AG10803 (cell line): ENCODE results near the gene APOO.

Source experiments
- DNase-seq: peaks from one replicate; pipeline ENCODE4 v3.0.0; 2010; ENCODE audit warnings: low read depth
- H3K4me3 ChIP-seq: 2 replicates; pipeline ENCODE4 v1.5.1; 2011; ENCODE audit warnings: mild to moderate bottlenecking, low read length, control low read depth
- CTCF ChIP-seq: conservative IDR thresholded peaks from 2 replicates; pipeline ENCODE4 v1.5.1; 2011; ENCODE audit warnings: mild to moderate bottlenecking, low read length, control low read depth, inconsistent platforms

The APOO gene

GRCh38 chrX:23845351-23845817 lies 62.4 kb downstream of the APOO start:
- TF ChIP-seq CTCF, result no peak
- DNase-seq, result no peak
- no peak overlapping the region for H3K4me3 ChIP-seq

- H3K4me3 ChIP-seq, result no peak overlapping the region
- no peak for TF ChIP-seq CTCF
- peak; percentile 4 for DNase-seq
Measured at GRCh38 chrX:23844502-23845138, 63.1 kb downstream of the APOO start.

- no peak overlapping the region for H3K4me3 ChIP-seq
- no peak for TF ChIP-seq CTCF
- DNase-seq, result no peak
Measured at GRCh38 chrX:23841847-23842522, 65.8 kb downstream of the APOO start.

GRCh38 chrX:23840674-23841073 lies 67.1 kb downstream of the APOO start:
- DNase-seq, result no peak

GRCh38 chrX:23838953-23839352 lies 68.8 kb downstream of the APOO start:
- no peak for TF ChIP-seq CTCF
- no peak for DNase-seq
- no peak overlapping the region for H3K4me3 ChIP-seq

More at GRCh38 chrX:23840674-23841073, 67.1 kb downstream of the APOO start:
- no peak overlapping the region for H3K4me3 ChIP-seq
- no peak for TF ChIP-seq CTCF

GRCh38 chrX:23832721-23833120 lies 75.0 kb downstream of the APOO start:
- no peak for DNase-seq

More at GRCh38 chrX:23832721-23833120, 75.0 kb downstream of the APOO start:
- TF ChIP-seq CTCF, result no peak
- H3K4me3 ChIP-seq, result no peak overlapping the region
